Stimulated activated CD8-positive, alpha-beta memory T cell treated with anti-CD3 and anti-CD28 coated beads, Interleukin-2, amount 100 ng/mL, for 48 hours (primary cell): ENCODE measurements around the gene OR8H1.

Experiments
- DNase-seq, 2 donors: peaks; one replicate each; pipeline ENCODE4 v3.0.0-alpha.2; 2020; ENCODE audit warnings: low read depth in 2 of 2

OR8H1 gene

GRCh38 chr11:56292154-56292553, at the start of gene OR8H1:
TSS of gene OR8H1 (minus strand) at chr11:56292254. CDS start at chr11:56291062, 1,192 bp downstream.
- DNase-seq = no peak

GRCh38 chr11:56340289-56340688, 48.2 kb upstream of the OR8H1 start:
- no peak for DNase-seq

- DNase-seq = no peak
Measured at GRCh38 chr11:56333156-56333555, 41.1 kb upstream of the OR8H1 start.

- no peak for DNase-seq
Measured at GRCh38 chr11:56331861-56332491, 39.9 kb upstream of the OR8H1 start.

GRCh38 chr11:56314844-56315243, 22.8 kb upstream of the OR8H1 start, which contains the start of gene OR8K3:
TSS of gene OR8K3 (plus strand) at chr11:56315144. CDS start at chr11:56318307, 3,163 bp downstream.
- no peak for DNase-seq

- no peak for DNase-seq
Measured at GRCh38 chr11:56307836-56308235, 15.8 kb upstream of the OR8H1 start.

GRCh38 chr11:56296898-56297297, 4.8 kb upstream of the OR8H1 start:
- DNase-seq = no peak

- no peak for DNase-seq
Measured at GRCh38 chr11:56273854-56274253, 18.2 kb downstream of the OR8H1 start, which contains the start of gene OR5T1. TSS of gene OR5T1 (plus strand) at chr11:56274154. CDS start at chr11:56275639, 1,485 bp downstream.

GRCh38 chr11:56271092-56271491, 21.0 kb downstream of the OR8H1 start:
- no peak for DNase-seq

GRCh38 chr11:56251954-56252353, 40.1 kb downstream of the OR8H1 start, which contains the start of gene OR5T3:
TSS of gene OR5T3 (plus strand) at chr11:56252254. CDS start at chr11:56252254, 0 bp downstream.
- no peak for DNase-seq
